Gastroesophageal sphincter (tissue), 3 donors: ENCODE measurements around the gene MAP9.
A peak's percentile ranks its signal among the peaks of the same experiment; 100 is the strongest.

Experiments used
- CTCF ChIP-seq, 4 experiments: fragments of 200-600 bp in 2 of 4; fragments of 450-650 bp in 2 of 4; sonication (generic) in 1 of 4; IDR thresholded peaks; one replicate each; pipeline ENCODE4 v1.5.1; 2017 to 2019; ENCODE audit warnings: antibody characterized with exemption in 4 of 4, mild to moderate bottlenecking in 2 of 4, moderate library complexity in 2 of 4
- POLR2A ChIP-seq, 2 donors: fragments of 450-650 bp; IDR thresholded peaks; one replicate each; pipeline ENCODE4 v1.6.1; 2017; ENCODE audit warnings: antibody characterized with exemption in 2 of 2, mild to moderate bottlenecking in 2 of 2, moderate library complexity in 1 of 2

GRCh38 chr4:155353923-155354540 is 22.7 kb downstream of the MAP9 start:
- peak in 2 of 4 experiments; percentile 27 to 54 for TF ChIP-seq CTCF (IDR thresholded peaks at IDR 0.05)
- no peak for TF ChIP-seq POLR2A (IDR thresholded peaks at IDR 0.05)
